GM12865 (cell line): Measurements from ENCODE around the gene CACNA1B.

Experiments
- DNase-seq: peaks from one replicate; pipeline ENCODE4 v3.0.0; 2010; ENCODE audit warnings: low read depth
- H3K4me3 ChIP-seq: 2 replicates; pipeline ENCODE4 v1.5.1; 2011; ENCODE audit warnings: mild to moderate bottlenecking, low read depth, low read length, control low read depth
- TF ChIP-seq, protein P1 (sequence below): IDR thresholded peaks from 2 replicates; pipeline ENCODE4 v1.5.1; 2011; ENCODE audit warnings: low read length, control low read depth, low read depth, inconsistent platforms; ENCODE audit not compliant: insufficient read depth; ENCODE audit errors: missing control alignments

The CACNA1B gene

DNA sequence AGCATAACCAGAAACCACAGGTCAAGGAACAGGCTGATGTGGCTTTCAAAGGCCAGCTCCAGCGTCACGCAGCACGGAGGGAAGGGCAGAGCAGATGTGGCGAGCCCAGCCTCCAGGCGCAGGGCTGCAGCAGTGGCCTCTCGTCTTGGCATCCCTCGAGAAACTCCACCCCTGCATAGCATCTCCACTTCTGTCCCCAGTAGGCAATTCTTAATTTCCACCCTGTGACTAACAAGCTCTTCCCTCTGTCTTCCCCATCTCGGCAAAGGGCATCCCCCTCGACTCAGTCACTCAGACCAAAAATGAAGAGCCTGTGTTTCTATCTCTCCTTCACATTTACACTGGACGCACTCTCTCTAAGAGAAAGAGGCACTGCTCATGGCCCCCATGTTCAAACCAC lies 1.7 kb upstream of the CACNA1B start:
- no peak for DNase-seq
- TF ChIP-seq, protein P1, sequence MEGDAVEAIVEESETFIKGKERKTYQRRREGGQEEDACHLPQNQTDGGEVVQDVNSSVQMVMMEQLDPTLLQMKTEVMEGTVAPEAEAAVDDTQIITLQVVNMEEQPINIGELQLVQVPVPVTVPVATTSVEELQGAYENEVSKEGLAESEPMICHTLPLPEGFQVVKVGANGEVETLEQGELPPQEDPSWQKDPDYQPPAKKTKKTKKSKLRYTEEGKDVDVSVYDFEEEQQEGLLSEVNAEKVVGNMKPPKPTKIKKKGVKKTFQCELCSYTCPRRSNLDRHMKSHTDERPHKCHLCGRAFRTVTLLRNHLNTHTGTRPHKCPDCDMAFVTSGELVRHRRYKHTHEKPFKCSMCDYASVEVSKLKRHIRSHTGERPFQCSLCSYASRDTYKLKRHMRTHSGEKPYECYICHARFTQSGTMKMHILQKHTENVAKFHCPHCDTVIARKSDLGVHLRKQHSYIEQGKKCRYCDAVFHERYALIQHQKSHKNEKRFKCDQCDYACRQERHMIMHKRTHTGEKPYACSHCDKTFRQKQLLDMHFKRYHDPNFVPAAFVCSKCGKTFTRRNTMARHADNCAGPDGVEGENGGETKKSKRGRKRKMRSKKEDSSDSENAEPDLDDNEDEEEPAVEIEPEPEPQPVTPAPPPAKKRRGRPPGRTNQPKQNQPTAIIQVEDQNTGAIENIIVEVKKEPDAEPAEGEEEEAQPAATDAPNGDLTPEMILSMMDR: no peak
- no peak overlapping the region for H3K4me3 ChIP-seq

DNA sequence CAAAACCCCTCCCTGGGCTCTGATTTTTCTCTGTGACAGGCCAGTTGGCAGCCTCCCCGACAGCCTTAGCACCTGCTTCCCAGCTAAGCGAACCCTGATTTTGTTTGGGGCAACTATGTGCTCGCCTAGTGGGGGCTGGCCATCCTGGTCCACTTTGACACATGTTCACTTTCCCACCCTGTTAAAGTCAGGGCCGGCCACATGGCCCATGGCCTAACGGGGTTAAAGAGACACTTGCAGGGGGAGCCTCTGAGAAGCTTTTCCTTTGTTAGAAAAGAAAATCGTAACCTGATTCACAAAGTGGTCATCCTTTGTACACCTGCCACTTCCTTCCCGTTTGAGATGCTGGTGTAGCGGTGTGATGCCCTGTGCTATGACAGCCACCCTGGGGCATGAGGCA lies 1.3 kb upstream of the CACNA1B start:
- TF ChIP-seq, protein P1: no peak
- no peak overlapping the region for H3K4me3 ChIP-seq
- no peak for DNase-seq

DNA sequence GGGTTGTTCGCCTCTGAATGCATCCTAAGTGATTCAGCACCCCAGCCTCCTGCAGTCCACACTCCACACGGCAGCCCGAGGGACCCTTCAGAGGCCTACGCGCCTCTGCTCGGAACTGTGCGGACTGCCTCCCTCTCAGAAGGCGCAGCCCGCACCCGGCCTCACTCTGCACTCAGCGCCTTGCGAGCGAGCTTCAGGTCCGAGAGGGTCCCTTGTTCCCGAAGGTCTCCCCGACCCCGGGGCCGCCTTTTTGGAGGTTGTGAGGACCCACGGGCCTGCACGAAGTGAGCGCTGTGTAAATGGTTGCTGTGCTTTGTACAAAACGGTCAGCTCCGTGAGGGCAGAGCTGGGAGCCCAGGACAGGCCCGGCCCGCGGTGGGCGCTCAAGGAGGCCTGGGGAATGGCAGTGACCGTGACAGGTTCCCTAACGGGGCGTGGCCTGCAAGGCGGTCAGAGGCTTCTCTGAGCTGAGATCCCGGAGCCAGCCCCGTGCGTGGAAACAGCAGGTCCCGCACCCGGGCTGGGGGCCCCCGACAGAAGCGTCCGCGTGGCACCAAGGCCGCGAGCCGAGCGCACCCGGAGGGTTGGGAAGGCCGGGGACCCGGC lies 698 bp upstream of the CACNA1B start:
- no peak for DNase-seq
- TF ChIP-seq, protein P1: no peak
- H3K4me3 ChIP-seq: no peak overlapping the region

DNA sequence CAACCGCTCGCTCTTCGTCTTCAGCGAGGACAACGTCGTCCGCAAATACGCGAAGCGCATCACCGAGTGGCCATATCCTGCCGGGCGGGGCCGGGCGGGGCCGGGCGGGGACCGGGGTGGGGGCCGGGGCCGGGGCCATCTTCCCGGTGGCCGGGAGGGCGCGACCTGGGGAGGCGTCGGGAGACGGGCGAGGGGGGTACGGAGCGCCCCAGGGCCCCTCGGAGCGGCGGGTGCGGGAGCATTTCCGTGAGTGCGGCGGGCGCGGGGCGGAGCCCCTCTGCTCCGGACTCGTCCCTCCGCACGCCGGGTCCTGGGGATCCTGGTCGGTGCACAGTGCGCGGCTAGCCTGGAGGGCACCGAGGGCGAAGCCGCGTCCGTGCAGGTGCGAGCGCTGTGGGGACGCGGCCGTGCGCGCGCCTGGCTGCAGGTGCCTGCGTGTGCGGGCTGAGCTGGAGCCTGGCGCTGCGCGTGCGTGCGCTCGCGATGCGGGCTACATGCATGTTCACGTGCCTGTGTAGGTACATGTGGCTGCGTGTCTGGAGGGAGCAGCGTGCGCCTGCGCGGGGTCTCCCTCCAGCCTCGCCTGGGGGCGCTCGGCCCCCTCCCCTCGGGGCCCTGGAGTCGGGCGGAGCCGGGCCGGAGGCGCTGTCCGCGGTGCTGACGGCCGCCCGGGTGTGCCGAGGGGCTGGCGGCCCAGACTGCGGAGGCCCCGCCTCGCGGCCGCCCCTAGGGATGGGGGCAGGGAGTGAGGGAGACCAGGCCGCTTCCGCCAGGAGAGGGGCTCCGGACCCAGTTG lies 762 bp downstream of the CACNA1B start:
- no peak overlapping the region for H3K4me3 ChIP-seq
- TF ChIP-seq, protein P1: no peak
- no peak for DNase-seq

DNA sequence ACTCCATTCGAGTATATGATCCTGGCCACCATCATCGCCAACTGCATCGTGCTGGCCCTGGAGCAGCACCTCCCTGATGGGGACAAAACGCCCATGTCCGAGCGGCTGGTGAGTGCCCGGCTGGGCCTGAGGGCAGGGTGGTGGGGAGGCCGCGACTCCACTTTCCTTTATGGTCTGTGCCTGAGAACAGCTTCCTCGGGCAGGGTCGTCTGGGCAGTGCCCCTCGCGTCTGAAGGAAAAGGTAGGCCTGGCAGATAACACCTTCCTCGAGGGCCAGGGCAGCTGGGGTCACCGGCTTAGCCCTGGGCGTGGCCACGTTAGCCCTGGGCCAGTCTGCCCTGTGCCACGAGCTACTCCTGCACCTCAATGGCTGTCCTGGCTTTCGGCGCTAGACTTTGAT lies 1.5 kb downstream of the CACNA1B start:
- no peak overlapping the region for H3K4me3 ChIP-seq
- TF ChIP-seq, protein P1: no peak
- DNase-seq: no peak

DNA sequence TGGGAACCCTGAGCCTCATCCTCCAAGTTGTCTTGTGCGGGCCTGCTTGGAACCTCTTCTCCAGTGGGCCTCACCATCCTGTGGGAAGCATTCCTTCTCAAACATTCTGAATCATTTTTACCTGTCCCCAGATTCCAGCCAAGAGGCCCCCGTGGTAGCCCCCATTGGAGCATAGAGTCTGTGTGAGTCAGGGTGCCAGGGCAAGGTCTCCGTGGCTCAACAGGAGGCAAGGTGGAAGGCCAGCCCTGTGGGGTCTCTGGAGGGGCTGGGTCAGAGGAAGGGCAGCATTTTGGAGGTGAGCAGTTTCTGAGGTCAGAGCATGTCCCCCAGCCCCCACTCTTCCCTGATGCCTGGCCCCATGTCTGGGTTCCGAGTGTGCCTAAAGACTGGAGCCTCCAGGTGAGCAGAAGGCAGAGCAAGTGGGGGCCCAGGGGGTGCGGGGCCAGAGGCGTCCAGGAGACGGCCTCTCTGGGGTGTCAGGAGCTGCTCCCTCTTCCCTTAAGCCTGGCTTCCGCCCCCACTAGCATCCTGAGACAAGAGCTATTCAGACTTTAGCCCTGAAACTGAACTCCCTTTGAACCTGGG lies 2.1 kb downstream of the CACNA1B start:
- TF ChIP-seq, protein P1: no peak
- H3K4me3 ChIP-seq: no peak overlapping the region
- no peak for DNase-seq
